Subcutaneous adipose tissue (tissue), 4 donors: Measurements from ENCODE around the gene TNFSF8. TPM values are rescaled to one million over a fixed set of nuclear protein-coding genes. Genes with fewer than 3 reads are reported as not detected.

Source experiments
- total RNA-seq, 4 donors: library from RNA; depleted of rRNA; stranded (reverse); fragments of >200 nt; gene quantifications; one replicate each; pipeline ENCODE4 v1.1.0, GENCODE V29; 2016
- TF ChIP-seq, protein P1 (sequence below): fragments of 450-650 bp; IDR thresholded peaks from one replicate; pipeline ENCODE4 v1.5.1; 2016; ENCODE audit warnings: low read depth, mild to moderate bottlenecking, control low read depth, antibody characterized with exemption, moderate library complexity

Gene TNFSF8
- total RNA-seq, 4 donors from 2014 or later, result 2.4 to 18.4 (median 7.4) TPM

DNA sequence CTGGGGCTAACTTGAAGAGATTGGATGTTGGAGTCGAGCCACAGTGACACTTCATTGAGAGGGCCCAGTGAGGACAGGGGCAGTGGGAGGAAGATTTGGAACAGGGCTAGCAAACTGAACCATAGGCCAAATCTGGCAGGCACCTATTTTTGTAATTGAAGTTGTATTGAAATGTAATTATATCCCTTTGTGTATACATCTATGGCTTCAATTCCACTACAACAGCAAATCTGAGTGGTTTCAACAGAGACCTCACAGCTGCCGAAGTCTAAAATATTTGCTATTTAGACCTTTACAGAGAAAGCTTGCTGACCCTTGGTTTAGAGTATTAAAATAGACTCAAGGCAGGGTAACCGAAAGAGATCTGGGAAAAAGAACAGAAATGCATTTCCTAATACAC is 4.7 kb upstream of the TNFSF8 start:
- TF ChIP-seq, protein P1, sequence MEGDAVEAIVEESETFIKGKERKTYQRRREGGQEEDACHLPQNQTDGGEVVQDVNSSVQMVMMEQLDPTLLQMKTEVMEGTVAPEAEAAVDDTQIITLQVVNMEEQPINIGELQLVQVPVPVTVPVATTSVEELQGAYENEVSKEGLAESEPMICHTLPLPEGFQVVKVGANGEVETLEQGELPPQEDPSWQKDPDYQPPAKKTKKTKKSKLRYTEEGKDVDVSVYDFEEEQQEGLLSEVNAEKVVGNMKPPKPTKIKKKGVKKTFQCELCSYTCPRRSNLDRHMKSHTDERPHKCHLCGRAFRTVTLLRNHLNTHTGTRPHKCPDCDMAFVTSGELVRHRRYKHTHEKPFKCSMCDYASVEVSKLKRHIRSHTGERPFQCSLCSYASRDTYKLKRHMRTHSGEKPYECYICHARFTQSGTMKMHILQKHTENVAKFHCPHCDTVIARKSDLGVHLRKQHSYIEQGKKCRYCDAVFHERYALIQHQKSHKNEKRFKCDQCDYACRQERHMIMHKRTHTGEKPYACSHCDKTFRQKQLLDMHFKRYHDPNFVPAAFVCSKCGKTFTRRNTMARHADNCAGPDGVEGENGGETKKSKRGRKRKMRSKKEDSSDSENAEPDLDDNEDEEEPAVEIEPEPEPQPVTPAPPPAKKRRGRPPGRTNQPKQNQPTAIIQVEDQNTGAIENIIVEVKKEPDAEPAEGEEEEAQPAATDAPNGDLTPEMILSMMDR, result no peak

DNA sequence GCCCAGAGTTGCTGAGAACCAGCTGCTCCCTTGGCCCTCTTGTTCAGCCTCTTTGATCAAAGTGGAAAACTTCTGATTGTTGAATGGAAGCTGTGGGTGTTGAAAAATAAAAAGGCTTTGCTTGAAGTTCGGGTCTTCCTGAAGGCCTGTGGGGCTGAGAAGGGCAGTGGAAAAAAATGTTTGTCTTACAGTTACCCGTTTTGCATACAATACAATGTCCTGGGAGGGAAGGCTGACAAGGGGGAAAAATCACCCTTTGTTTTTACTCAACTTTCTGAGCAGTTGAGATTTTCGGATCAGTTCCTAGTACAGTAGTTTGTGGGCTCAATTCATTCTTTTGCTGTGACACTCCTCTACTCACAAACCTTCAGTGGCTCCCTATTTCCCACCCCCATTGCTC is 2.1 kb upstream of the TNFSF8 start:
- TF ChIP-seq, protein P1, result no peak

DNA sequence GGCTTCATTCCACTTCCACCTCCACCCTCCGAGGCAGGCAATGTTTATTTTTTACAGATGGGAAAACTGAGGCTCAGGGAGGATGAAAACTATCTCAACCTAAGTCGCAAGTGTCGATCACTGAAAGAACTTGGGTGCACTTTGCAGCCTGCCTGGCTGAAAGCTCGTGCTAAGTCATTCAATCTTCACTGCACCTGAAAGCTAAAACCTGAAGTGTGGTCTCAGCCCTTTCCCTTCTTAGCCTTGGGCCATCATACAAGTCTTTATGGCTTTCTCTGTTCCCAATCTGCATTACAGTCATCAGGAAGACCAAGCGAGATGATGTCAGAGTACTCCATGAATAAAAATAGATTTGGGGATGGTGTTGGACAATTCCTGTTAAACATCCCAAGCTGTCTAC is 1.0 kb upstream of the TNFSF8 start:
- TF ChIP-seq, protein P1, result no peak

DNA sequence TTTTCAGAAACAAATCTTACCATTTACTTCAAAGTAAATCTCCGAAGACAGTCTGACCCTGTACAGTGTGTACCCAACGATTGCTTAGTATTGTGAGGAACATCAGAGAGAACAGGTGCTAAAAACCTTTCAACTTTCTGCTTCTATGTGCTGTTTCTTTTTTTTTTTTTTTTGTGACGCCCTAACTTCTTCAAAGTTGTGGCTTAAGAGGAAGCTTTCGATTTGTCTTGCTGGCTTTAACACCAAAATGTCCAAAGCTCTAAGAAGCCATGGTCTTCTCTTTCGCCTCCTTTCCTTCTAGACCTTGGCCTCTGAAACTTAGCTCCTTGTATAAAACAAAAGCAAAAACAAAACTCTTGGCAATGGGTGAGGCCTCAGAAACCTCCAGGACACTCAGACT is 1.2 kb downstream of the TNFSF8 start:
- TF ChIP-seq, protein P1, result no peak

DNA sequence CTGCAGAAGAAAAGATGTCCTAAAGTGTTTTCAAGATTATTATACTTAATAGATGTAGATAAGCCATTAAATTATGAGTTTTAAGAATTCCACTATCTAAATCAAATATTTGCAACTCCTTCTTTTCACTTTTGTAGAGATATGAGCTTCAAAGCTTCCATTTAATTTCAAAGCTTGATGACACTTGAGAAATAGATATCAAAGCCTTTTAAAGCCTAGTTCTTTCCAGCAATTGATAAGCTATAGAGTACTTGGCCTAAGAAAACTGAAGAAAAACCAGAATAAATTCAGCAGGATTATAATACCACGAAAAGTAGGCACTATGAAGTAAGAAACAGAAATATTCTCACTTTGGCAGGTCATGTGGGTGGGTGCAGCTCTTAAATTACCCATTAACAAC is 1.7 kb downstream of the TNFSF8 start:
- TF ChIP-seq, protein P1, result no peak

DNA sequence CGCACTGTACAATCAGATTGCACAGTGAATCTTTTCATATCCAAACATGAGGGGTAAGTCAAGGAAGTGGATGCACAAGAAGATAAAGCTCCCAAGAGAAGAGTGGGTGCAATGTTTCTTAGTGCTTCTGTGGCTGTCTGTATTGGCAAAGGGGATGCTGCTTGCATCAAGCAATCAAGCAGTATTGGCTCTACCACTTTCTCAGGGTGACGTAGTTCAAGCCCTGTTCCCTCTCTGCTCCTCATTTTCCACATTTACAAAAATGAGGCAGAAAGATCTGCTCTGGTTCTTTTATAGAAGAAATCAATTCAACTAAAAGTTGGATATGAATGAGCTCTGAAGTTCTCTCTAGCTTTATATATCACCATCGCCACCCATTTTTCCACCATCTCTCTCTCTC is 2.3 kb downstream of the TNFSF8 start:
- TF ChIP-seq, protein P1, result no peak

DNA sequence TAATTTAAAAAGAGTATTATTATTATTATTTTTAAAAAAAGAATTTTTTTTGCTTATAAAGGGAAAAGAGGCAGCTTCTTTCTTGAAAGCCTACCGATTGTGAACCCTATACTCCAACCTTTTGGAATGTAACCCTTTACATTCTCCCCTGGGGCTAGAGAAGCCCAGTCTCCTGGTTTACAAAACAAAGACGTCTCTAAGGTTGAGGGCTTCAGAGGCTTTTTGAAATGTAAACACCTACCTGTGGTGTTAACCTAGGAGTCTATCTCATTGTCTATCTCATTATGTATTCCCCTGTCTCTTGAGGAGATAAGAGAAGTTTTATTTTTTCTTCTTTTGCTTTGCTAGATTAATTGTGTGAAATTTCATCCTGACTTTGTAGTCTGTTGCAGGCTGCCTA is 4.7 kb downstream of the TNFSF8 start:
- TF ChIP-seq, protein P1, result no peak
